ENCODE results near the gene SCYGR8. TPM values are rescaled to one million over a fixed set of nuclear protein-coding genes. Genes with fewer than 3 reads are reported as not detected.

The SCYGR8 gene
- total RNA-seq, 1 experiment from 2014 or later: not detected

DNA sequence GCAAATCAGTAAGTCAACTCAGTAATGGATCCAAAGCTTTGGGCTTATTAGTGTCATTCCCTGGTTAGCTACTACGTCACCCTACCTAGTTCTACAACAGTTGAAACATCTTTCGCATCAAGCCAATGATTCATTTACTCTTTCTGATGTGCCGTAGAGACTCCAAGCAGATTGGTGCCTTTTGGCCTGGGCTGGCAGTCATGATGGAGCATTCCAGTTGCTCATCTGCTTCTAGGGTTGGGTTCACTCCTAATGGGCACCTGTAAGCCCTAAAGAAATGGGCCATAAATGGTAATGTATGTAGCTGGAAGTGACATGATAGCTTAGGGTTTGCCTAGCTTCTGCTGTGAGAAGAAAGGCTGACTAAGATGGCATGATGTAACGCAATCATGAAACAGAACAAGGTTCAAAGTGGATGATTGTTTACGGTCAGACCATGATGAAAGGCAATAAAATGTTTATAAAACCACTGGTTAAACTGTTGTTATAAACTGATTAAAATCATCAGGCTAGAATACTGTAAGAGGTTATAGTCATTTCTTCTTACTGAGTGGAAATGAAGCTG is 47.5 kb downstream of the SCYGR8 start:
- H3K4me1 ChIP-seq (ENCODE audit: control insufficient read depth in 1 of 2, insufficient read depth in 2 of 2, low read length in 2 of 2): peaks cover 2 to 4% of the 10 kb centered on the region in 2 experiments; a peak in 1 of 4 replicates
- ChIA-PET RAD21 (ENCODE audit: low non-redundant PET in 1 of 2, low total read pairs in 2 of 2, uncharacterized antibody in 2 of 2, unreplicated experiment in 2 of 2) (no interaction called here), POLR2A (no interaction called here), CTCF (interaction anchor here (1.1 kb wide), 1 partner anchor 20 kb away, joined by 3 read pairs; no protein-coding TSS in a partner anchor)
- H3K4me2 ChIP-seq (ENCODE audit: low read length): no peak overlapping the region
- H3K79me2 ChIP-seq (ENCODE audit: insufficient read depth, low read length): no peaks in the 10 kb centered on the region
- no peak for TF ChIP-seq SP1 (IDR thresholded peaks at IDR 0.05; ENCODE audit: low read depth)
- TF ChIP-seq FOSL1 (IDR thresholded peaks at IDR 0.05; ENCODE audit: low read depth): no peak
- no peak for TF ChIP-seq TCF7L2 (IDR thresholded peaks at IDR 0.05; ENCODE audit: borderline replicate concordance, extremely low read depth, insufficient read depth, insufficient read length)
- no peak for TF ChIP-seq RAD21 (IDR thresholded peaks at IDR 0.05; ENCODE audit: low read depth)
- TF ChIP-seq EZH2 (IDR thresholded peaks at IDR 0.05): no peak
- TF ChIP-seq ATF3 (IDR thresholded peaks at IDR 0.05): no peak
- TF ChIP-seq, protein P1, sequence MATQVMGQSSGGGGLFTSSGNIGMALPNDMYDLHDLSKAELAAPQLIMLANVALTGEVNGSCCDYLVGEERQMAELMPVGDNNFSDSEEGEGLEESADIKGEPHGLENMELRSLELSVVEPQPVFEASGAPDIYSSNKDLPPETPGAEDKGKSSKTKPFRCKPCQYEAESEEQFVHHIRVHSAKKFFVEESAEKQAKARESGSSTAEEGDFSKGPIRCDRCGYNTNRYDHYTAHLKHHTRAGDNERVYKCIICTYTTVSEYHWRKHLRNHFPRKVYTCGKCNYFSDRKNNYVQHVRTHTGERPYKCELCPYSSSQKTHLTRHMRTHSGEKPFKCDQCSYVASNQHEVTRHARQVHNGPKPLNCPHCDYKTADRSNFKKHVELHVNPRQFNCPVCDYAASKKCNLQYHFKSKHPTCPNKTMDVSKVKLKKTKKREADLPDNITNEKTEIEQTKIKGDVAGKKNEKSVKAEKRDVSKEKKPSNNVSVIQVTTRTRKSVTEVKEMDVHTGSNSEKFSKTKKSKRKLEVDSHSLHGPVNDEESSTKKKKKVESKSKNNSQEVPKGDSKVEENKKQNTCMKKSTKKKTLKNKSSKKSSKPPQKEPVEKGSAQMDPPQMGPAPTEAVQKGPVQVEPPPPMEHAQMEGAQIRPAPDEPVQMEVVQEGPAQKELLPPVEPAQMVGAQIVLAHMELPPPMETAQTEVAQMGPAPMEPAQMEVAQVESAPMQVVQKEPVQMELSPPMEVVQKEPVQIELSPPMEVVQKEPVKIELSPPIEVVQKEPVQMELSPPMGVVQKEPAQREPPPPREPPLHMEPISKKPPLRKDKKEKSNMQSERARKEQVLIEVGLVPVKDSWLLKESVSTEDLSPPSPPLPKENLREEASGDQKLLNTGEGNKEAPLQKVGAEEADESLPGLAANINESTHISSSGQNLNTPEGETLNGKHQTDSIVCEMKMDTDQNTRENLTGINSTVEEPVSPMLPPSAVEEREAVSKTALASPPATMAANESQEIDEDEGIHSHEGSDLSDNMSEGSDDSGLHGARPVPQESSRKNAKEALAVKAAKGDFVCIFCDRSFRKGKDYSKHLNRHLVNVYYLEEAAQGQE (IDR thresholded peaks at IDR 0.05; ENCODE audit: low read depth): no peak
- TF ChIP-seq YY1 (IDR thresholded peaks at IDR 0.05; ENCODE audit: extremely low read depth, insufficient replicate concordance, low read depth, low read length): no peak
- no peak for TF ChIP-seq POLR2A (IDR thresholded peaks at IDR 0.05; ENCODE audit: borderline replicate concordance, extremely low read depth, insufficient read depth, insufficient read length)
- no peak for TF ChIP-seq SIN3A (IDR thresholded peaks at IDR 0.05; ENCODE audit: low read depth)
- TF ChIP-seq POLR2AphosphoS5 (IDR thresholded peaks at IDR 0.05; ENCODE audit: low read depth, low read length): no peak
- no peak for TF ChIP-seq JUND (IDR thresholded peaks at IDR 0.05)
- TF ChIP-seq, protein P2, sequence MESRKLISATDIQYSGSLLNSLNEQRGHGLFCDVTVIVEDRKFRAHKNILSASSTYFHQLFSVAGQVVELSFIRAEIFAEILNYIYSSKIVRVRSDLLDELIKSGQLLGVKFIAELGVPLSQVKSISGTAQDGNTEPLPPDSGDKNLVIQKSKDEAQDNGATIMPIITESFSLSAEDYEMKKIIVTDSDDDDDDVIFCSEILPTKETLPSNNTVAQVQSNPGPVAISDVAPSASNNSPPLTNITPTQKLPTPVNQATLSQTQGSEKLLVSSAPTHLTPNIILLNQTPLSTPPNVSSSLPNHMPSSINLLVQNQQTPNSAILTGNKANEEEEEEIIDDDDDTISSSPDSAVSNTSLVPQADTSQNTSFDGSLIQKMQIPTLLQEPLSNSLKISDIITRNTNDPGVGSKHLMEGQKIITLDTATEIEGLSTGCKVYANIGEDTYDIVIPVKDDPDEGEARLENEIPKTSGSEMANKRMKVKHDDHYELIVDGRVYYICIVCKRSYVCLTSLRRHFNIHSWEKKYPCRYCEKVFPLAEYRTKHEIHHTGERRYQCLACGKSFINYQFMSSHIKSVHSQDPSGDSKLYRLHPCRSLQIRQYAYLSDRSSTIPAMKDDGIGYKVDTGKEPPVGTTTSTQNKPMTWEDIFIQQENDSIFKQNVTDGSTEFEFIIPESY (IDR thresholded peaks at IDR 0.05; ENCODE audit: extremely low read depth, insufficient replicate concordance, low read length): no peak
- TF ChIP-seq ELF1 (IDR thresholded peaks at IDR 0.05; ENCODE audit: borderline replicate concordance, low read depth): no peak
- TF ChIP-seq CBX3 (IDR thresholded peaks at IDR 0.05; ENCODE audit: low read depth): no peak
- no peak overlapping the region for H3K9ac ChIP-seq (ENCODE audit: low read length)
- no peak overlapping the region for H2AFZ ChIP-seq (ENCODE audit: low read depth, low read length, poor library complexity, severe bottlenecking)
- no peaks in the 10 kb centered on the region for H3K9me3 ChIP-seq (ENCODE audit: control insufficient read depth in 1 of 2, insufficient read depth in 1 of 2, low read depth in 1 of 2, low read length in 2 of 2)
- no TSS peak for BruUV-seq (replicated peaks)
- no peaks in the 10 kb centered on the region for H3K36me3 ChIP-seq (ENCODE audit: control insufficient read depth in 1 of 2, insufficient read depth in 2 of 2, low read length in 2 of 2)
- ATAC-seq (no peak), DNase-seq (ENCODE audit: low read depth, low spot score) (no peak)
- H3K9me2 ChIP-seq (ENCODE audit: insufficient read depth): no peaks in the 10 kb centered on the region
- H3K4me3 ChIP-seq (replicated peaks in 1 of 2; ENCODE audit: low read depth in 1 of 2, low read length in 2 of 2): no peak overlapping the region
- H4K20me1 ChIP-seq (ENCODE audit: insufficient read depth): no peaks in the 10 kb centered on the region
- intact Hi-C loops (cut with micrococcal nuclease): no loop called here
- H3K27ac ChIP-seq (ENCODE audit: low read depth, low read length): no peak overlapping the region
- H3K27me3 ChIP-seq (ENCODE audit: insufficient read depth, low read length): no peaks in the 10 kb centered on the region

All from HCT116 (cell line).